ENCODE data around the gene PDE6G.

The PDE6G gene

GRCh38 chr17:81656835-81657234, 493 bp upstream of the PDE6G start:
- no peak for DNase-seq (ENCODE audit: low read depth in 1 of 2, low spot score in 1 of 2)
- no peak overlapping the region; the same call in 1 of the 2 replicates for H3K27ac ChIP-seq (replicated peaks)
- H3K27me3 ChIP-seq (ENCODE audit: insufficient read depth, poor library complexity, severe bottlenecking), result no peaks in the 10 kb centered on the region
- no peak for TF ChIP-seq CTCF (IDR thresholded peaks at IDR 0.05; ENCODE audit: insufficient read depth, low read length)
- TF ChIP-seq REST (IDR thresholded peaks at IDR 0.05; ENCODE audit: insufficient replicate concordance, low read depth), result no peak
- TF ChIP-seq POLR2AphosphoS5 (IDR thresholded peaks at IDR 0.05; ENCODE audit: low read depth), result no peak
- no peak for TF ChIP-seq GABPA (IDR thresholded peaks at IDR 0.05; ENCODE audit: low read depth)
- no peak for TF ChIP-seq SPI1 (IDR thresholded peaks at IDR 0.05; ENCODE audit: borderline replicate concordance, low read depth)
- H3K4me3 ChIP-seq (replicated peaks; ENCODE audit: insufficient read depth, low read length), result no peak overlapping the region

- no peaks in the 10 kb centered on the region for H3K27me3 ChIP-seq (ENCODE audit: insufficient read depth, poor library complexity, severe bottlenecking)
- DNase-seq (ENCODE audit: low read depth in 1 of 2, low spot score in 1 of 2), result no peak
- H3K27ac ChIP-seq (replicated peaks), result no peak overlapping the region
- TF ChIP-seq SPI1 (IDR thresholded peaks at IDR 0.05; ENCODE audit: borderline replicate concordance, low read depth), result no peak
- TF ChIP-seq REST (IDR thresholded peaks at IDR 0.05; ENCODE audit: insufficient replicate concordance, low read depth), result no peak
- no peak for TF ChIP-seq CTCF (IDR thresholded peaks at IDR 0.05; ENCODE audit: insufficient read depth, low read length)
- no peak for TF ChIP-seq GABPA (IDR thresholded peaks at IDR 0.05; ENCODE audit: low read depth)
- TF ChIP-seq POLR2AphosphoS5 (IDR thresholded peaks at IDR 0.05; ENCODE audit: low read depth), result no peak
- H3K4me3 ChIP-seq (replicated peaks; ENCODE audit: insufficient read depth, low read length), result no peak overlapping the region
These were observed 794 bp downstream of the PDE6G start for GRCh38 chr17:81655378-81656117.

GRCh38 chr17:81652906-81653771, 3.2 kb downstream of the PDE6G start:
- Histone ChIP-seq H3K27me3 (ENCODE audit: insufficient read depth, poor library complexity, severe bottlenecking) (no peaks in the 10 kb centered on the region), H3K27ac (replicated peaks) (no peak overlapping the region), H3K4me3 (replicated peaks; ENCODE audit: insufficient read depth, low read length) (no peak overlapping the region)
- TF ChIP-seq GABPA (IDR thresholded peaks at IDR 0.05; ENCODE audit: low read depth), result no peak
- no peak for TF ChIP-seq CTCF (IDR thresholded peaks at IDR 0.05; ENCODE audit: insufficient read depth, low read length)
- no peak for TF ChIP-seq REST (IDR thresholded peaks at IDR 0.05; ENCODE audit: insufficient replicate concordance, low read depth)
- no peak for TF ChIP-seq POLR2AphosphoS5 (IDR thresholded peaks at IDR 0.05; ENCODE audit: low read depth)
- TF ChIP-seq SPI1 (IDR thresholded peaks at IDR 0.05; ENCODE audit: borderline replicate concordance, low read depth), result no peak
- no peak for DNase-seq (ENCODE audit: low read depth in 1 of 2, low spot score in 1 of 2)

Measured in HL-60 (cell line).